ENCODE measurements around the gene RUNX3.

DNA sequence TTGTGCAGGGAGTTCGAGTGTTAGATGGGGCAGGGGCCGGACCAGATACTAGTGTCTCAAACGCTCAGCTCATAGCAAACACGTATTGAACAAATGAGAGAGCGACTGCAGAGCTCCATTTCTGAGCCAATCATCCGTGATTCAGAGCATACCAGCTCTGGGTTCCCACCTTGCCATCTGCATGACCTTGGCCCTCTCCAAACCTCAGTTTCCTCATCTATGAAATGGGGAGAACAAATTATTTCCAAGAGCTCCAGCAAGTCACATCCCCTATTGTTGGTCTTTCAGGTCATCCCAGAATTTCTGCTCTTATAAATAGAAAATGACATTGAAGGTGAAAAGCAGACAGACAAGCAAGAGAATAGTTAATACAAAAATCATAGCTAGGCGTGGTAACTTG is 10.2 kb upstream of the RUNX3 start:
- TF ChIP-seq CTCF (IDR thresholded peaks at IDR 0.05): no peak
- no peak for TF ChIP-seq POLR2A (IDR thresholded peaks at IDR 0.05)
- TF ChIP-seq EP300 (IDR thresholded peaks at IDR 0.05): no peak

All from upper lobe of left lung (tissue), 4 donors.